GM19099 (cell line): ENCODE measurements around the gene EPC1.

Experiments used
- POLR2A ChIP-seq: IDR thresholded peaks from 3 replicates; pipeline ENCODE4 v1.6.1; 2011; ENCODE audit warnings: low read depth; ENCODE audit not compliant: insufficient read length; ENCODE audit errors: extremely low read depth

Gene EPC1

DNA sequence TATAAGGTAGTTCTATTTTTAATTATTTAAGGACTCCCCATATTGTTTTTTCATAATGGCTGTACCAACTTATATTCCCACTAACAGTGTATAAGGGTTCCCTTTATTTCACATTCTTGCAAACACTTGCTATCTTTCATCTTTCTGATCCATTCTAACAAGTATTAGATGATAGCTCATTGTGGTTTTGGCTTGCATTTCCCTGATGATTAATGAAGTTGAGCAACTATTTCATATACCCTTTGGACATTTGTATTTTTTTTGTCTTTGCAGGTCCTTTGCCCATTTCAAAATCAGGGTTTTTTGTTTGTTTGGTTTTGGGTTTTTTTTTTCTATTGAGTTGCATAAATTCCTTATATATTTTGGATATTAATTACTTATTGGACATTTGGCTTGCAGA lies 107.2 kb downstream of the EPC1 start:
- TF ChIP-seq POLR2A = no peak

DNA sequence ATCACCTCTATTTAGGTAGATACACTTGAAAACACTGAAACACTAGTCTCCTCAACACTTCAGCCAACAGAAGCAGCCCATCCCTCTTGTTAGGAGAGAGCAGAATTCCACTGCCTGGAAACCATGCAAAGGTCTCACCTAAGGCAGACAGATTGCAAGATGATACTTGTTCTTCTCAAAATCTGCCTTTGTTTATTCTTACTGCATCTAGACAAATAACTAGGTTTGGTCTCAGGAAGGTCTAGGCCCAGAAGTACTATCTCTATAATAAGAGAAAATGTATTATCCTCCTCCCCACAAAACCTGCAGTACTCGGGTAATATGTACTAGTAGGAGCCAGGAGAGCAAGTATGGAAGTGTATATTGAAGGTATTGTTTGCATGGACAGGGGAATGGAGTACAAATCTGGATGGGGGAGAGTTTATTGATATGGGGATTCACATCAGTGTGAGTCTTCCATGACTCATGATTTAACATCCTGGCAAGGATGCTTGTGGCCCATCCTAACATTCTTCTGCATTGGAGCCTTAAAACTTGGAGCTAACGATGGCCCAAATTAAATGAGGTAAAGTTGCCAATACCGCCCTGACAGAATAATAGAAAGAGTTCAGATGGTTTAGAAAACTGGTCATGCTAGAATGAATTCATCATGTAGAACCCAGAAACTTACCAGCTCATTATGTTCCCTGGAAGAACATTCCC lies 109.2 kb downstream of the EPC1 start:
- no peak for TF ChIP-seq POLR2A

- no peak for TF ChIP-seq POLR2A
Observed at GRCh38 chr10:32234471-32234870, 112.5 kb downstream of the EPC1 start.

DNA sequence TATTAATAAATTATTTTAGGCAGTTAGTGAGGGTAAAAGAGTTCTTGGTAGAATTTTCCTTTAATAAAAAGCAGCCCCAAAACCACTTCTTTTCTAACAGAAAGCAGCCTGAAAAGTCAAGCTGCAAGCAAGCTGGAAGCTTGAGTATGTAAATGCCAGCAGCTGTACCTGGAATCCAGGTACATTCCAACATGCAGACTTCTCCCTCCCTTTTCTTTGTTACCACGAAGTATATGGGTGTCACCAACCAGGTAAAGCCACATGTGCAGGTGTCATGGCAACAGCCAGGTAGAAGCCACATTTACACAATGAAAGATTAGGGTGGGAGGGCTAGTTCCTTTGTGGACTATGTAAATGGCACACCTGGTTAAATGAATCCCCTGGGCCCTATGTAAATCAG lies 114.6 kb downstream of the EPC1 start:
- TF ChIP-seq POLR2A = no peak

DNA sequence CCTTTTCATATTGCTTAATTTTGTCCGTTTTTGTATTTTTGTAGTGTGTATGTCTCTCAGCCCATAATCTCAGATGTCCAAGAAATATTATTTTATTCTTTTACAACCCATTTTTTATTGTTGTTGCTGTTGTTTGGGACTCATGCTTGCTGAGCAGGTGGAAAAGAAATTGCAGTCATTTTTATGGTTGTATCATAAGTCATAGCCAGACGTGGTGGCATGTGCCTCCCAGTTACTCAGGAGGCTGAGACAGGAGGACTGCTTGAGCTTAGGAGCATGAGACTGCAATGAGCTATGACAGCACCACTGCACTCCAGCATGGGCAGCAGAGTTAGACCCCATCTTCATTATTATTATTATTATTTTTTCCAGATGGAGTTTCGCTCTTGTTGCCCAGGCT lies 117.8 kb downstream of the EPC1 start:
- TF ChIP-seq POLR2A = no peak

DNA sequence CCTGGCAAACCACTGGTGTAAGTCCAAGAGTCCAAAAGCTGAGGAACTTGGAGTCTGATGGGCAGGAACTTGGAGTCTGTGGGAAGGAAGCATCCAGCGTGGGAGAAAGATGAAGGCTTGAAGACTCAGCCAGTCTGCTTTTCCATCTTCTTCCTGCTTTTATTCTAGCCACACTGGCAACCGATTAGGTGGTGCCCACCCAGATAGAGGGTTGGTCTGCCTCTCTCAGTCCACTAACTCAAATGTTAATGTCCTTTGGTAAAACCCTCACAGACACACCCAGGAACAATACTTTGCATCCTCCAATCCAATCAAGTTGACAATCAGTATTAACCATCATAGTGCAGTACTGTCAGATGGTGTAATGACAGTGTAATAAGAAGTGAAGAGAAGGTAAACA lies 119.2 kb downstream of the EPC1 start:
- no peak for TF ChIP-seq POLR2A

DNA sequence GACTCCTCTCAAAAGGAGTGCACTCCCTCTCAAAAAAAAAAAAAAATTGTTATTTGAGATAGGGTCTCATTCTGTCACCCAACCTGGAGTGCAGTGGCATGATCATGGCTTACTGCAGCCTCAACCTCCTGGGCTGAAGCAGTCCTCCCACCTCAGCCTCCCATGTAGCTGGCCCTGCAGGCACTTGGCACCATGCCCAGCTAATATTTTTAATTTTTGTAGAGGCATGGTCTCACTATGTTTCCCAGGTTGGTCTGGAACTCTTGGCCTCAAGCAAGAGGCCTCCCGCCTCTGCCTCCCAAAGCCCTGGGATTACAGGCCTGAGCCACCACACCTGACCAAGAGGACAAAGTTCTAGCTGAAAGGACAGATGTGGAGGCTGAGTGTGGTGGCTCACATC lies 120.3 kb downstream of the EPC1 start:
- TF ChIP-seq POLR2A = no peak

- no peak for TF ChIP-seq POLR2A
Observed at GRCh38 chr10:32225976-32226375, 121.0 kb downstream of the EPC1 start.
